SK-N-SH (cell line): ENCODE measurements around the gene AMHR2.

ENCODE experiments used
- EZH2phosphoT487 ChIP-seq: fragments of 200-600 bp; sonication (generic); IDR thresholded peaks from 2 replicates; pipeline ENCODE4 v1.6.1; 2017; ENCODE audit warnings: low read depth, mixed run types, mild to moderate bottlenecking, antibody characterized with exemption, moderate library complexity, borderline replicate concordance
- FOXJ3 ChIP-seq: sonication (generic); formaldehyde crosslinking; IDR thresholded peaks from 2 replicates; pipeline ENCODE4 v1.5.1; 2020; ENCODE audit warnings: mild to moderate bottlenecking, missing genetic modification reagents
- GATA2 ChIP-seq: sonication (generic); formaldehyde crosslinking; IDR thresholded peaks from 2 replicates; pipeline ENCODE4 v1.5.0; 2020; ENCODE audit warnings: mild to moderate bottlenecking, missing genetic modification reagents
- MAX ChIP-seq: IDR thresholded peaks from 2 replicates; pipeline ENCODE4 v1.4.0; 2012; ENCODE audit warnings: low read depth
- MXI1 ChIP-seq: IDR thresholded peaks from 2 replicates; pipeline ENCODE4 v1.6.1; 2012; ENCODE audit warnings: mild to moderate bottlenecking, low read depth, low read length, improper control_type of control experiment
- POLR2AphosphoS5 ChIP-seq: IDR thresholded peaks from 2 replicates; pipeline ENCODE4 v1.6.1; 2012; ENCODE audit warnings: low read depth, low read length
- RAD21 ChIP-seq: IDR thresholded peaks from 2 replicates; pipeline ENCODE4 v1.6.1; 2012; ENCODE audit warnings: mild to moderate bottlenecking, low read length
- RCOR1 ChIP-seq: fragments of 150-350 bp; IDR thresholded peaks from 2 replicates; pipeline ENCODE4 v1.6.1; 2017; ENCODE audit warnings: antibody characterized with exemption, low read length
- SIN3A ChIP-seq: IDR thresholded peaks from 2 replicates; pipeline ENCODE4 v1.6.1; 2012; ENCODE audit warnings: low read depth, mild to moderate bottlenecking, low read length, moderate library complexity, borderline replicate concordance
- TF ChIP-seq, protein P1 (sequence below): IDR thresholded peaks from 2 replicates; pipeline ENCODE4 v1.4.0; 2012; ENCODE audit warnings: low read depth, borderline replicate concordance
- TF ChIP-seq, protein P2 (sequence below): fragments of 200-600 bp; sonication (generic); IDR thresholded peaks from 2 replicates; pipeline ENCODE4 v1.6.1; 2017; ENCODE audit warnings: antibody characterized with exemption, mild to moderate bottlenecking, moderate library complexity

- TF ChIP-seq POLR2AphosphoS5 (no peak), SIN3A (no peak), MAX (no peak), EZH2phosphoT487 (no peak), RAD21 (no peak), GATA2 (CRISPR knock-in tag) (no peak), MXI1 (no peak), FOXJ3 (CRISPR knock-in tag) (no peak), RCOR1 (no peak)
- TF ChIP-seq, protein P1, sequence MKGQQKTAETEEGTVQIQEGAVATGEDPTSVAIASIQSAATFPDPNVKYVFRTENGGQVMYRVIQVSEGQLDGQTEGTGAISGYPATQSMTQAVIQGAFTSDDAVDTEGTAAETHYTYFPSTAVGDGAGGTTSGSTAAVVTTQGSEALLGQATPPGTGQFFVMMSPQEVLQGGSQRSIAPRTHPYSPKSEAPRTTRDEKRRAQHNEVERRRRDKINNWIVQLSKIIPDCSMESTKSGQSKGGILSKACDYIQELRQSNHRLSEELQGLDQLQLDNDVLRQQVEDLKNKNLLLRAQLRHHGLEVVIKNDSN, result no peak
- TF ChIP-seq, protein P2, sequence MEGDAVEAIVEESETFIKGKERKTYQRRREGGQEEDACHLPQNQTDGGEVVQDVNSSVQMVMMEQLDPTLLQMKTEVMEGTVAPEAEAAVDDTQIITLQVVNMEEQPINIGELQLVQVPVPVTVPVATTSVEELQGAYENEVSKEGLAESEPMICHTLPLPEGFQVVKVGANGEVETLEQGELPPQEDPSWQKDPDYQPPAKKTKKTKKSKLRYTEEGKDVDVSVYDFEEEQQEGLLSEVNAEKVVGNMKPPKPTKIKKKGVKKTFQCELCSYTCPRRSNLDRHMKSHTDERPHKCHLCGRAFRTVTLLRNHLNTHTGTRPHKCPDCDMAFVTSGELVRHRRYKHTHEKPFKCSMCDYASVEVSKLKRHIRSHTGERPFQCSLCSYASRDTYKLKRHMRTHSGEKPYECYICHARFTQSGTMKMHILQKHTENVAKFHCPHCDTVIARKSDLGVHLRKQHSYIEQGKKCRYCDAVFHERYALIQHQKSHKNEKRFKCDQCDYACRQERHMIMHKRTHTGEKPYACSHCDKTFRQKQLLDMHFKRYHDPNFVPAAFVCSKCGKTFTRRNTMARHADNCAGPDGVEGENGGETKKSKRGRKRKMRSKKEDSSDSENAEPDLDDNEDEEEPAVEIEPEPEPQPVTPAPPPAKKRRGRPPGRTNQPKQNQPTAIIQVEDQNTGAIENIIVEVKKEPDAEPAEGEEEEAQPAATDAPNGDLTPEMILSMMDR, result no peak
Measured at GRCh38 chr12:53418221-53418620, 5.4 kb upstream of the AMHR2 start.
